Measurements from ENCODE around the gene OR56A1. TPM values are rescaled to one million over a fixed set of nuclear protein-coding genes. Genes with fewer than 3 reads are reported as not detected.
"Not testable (repeated sequence)": the region's sequence is repeated elsewhere in the genome, so short reads cannot be mapped to it uniquely, and the experiment has no call there.

Gene OR56A1
- total RNA-seq, result not detected

GRCh38 chr11:6030708-6031405 lies at the start of gene OR56A1:
Gene OR56A1, minus strand, starts transcription at chr11:6030758. Its CDS starts 3,066 bp downstream, at chr11:6027692.
- H3K4me3 Mint-ChIP-seq, result no peak within 1 kb of the TSS
- no peaks in the 10 kb centered on the region for H3K9me3 Mint-ChIP-seq
- DNase-seq, result no peak
- H3K36me3 Mint-ChIP-seq, result no peaks in the 10 kb centered on the region
- H3K4me1 Mint-ChIP-seq, result no peaks in the 10 kb centered on the region
- peaks cover 15% of the 10 kb centered on the region for H3K27me3 Mint-ChIP-seq
- H3K27ac Mint-ChIP-seq, result no peak within 1 kb of the TSS

- no peak overlapping the region for H3K27ac Mint-ChIP-seq
- peaks cover 11% of the 10 kb centered on the region for H3K9me3 Mint-ChIP-seq
- no peaks in the 10 kb centered on the region for H3K4me1 Mint-ChIP-seq
- DNase-seq, result no peak
- no peaks in the 10 kb centered on the region for H3K36me3 Mint-ChIP-seq
- H3K4me3 Mint-ChIP-seq, result no peak overlapping the region
- peaks cover 9% of the 10 kb centered on the region for H3K27me3 Mint-ChIP-seq
Observed at GRCh38 chr11:6079463-6079862, 48.9 kb upstream of the OR56A1 start.

GRCh38 chr11:6077723-6078122 lies 47.2 kb upstream of the OR56A1 start:
- no peak for DNase-seq
- H3K27me3 Mint-ChIP-seq, result peaks cover 18% of the 10 kb centered on the region

GRCh38 chr11:6076443-6076842 lies 45.9 kb upstream of the OR56A1 start:
- H3K27me3 Mint-ChIP-seq, result peaks cover 18% of the 10 kb centered on the region
- H3K9me3 Mint-ChIP-seq, DNase-seq, H3K4me1 Mint-ChIP-seq, H3K36me3 Mint-ChIP-seq, H3K27ac Mint-ChIP-seq, H3K4me3 Mint-ChIP-seq: not testable (repeated sequence)

More at GRCh38 chr11:6077723-6078122, 47.2 kb upstream of the OR56A1 start:
- no peaks in the 10 kb centered on the region for H3K4me1 Mint-ChIP-seq
- H3K9me3 Mint-ChIP-seq, result peaks cover 9% of the 10 kb centered on the region
- no peaks in the 10 kb centered on the region for H3K36me3 Mint-ChIP-seq
- no peak overlapping the region for H3K4me3 Mint-ChIP-seq
- no peak overlapping the region for H3K27ac Mint-ChIP-seq

GRCh38 chr11:6067502-6067901 lies 36.9 kb upstream of the OR56A1 start:
- Mint-ChIP-seq H3K27ac (no peak overlapping the region), H3K9me3 (no peaks in the 10 kb centered on the region), H3K4me1 (no peaks in the 10 kb centered on the region)

GRCh38 chr11:6062691-6063358 lies 32.3 kb upstream of the OR56A1 start:
- no peaks in the 10 kb centered on the region for H3K36me3 Mint-ChIP-seq

More at GRCh38 chr11:6067502-6067901, 36.9 kb upstream of the OR56A1 start:
- Mint-ChIP-seq H3K4me3 (no peak overlapping the region), H3K36me3 (no peaks in the 10 kb centered on the region), H3K27me3 (peaks cover 11% of the 10 kb centered on the region)
- DNase-seq, result no peak

GRCh38 chr11:6061475-6061874 lies 30.9 kb upstream of the OR56A1 start:
- Mint-ChIP-seq H3K4me1 (no peaks in the 10 kb centered on the region), H3K36me3 (no peaks in the 10 kb centered on the region), H3K27me3 (peaks cover 11% of the 10 kb centered on the region), H3K27ac (no peak overlapping the region), H3K9me3 (no peaks in the 10 kb centered on the region), H3K4me3 (no peak overlapping the region)
- DNase-seq, result no peak

More at GRCh38 chr11:6062691-6063358, 32.3 kb upstream of the OR56A1 start:
- Mint-ChIP-seq H3K27ac (no peak overlapping the region), H3K27me3 (peaks cover 14% of the 10 kb centered on the region), H3K4me3 (no peak overlapping the region), H3K9me3 (no peaks in the 10 kb centered on the region), H3K4me1 (no peaks in the 10 kb centered on the region)
- DNase-seq, result no peak

- Mint-ChIP-seq H3K27me3 (peaks cover 14% of the 10 kb centered on the region), H3K4me1 (no peaks in the 10 kb centered on the region), H3K9me3 (no peaks in the 10 kb centered on the region), H3K27ac (no peak overlapping the region), H3K4me3 (no peak overlapping the region), H3K36me3 (no peaks in the 10 kb centered on the region)
- no peak for DNase-seq
Observed at GRCh38 chr11:6057452-6057851, 26.9 kb upstream of the OR56A1 start.

- H3K27ac Mint-ChIP-seq, result no peak overlapping the region
- DNase-seq, result no peak
- peaks cover 24% of the 10 kb centered on the region for H3K27me3 Mint-ChIP-seq
- H3K9me3 Mint-ChIP-seq, result no peaks in the 10 kb centered on the region
- H3K4me1 Mint-ChIP-seq, result no peaks in the 10 kb centered on the region
- H3K4me3 Mint-ChIP-seq, result no peak overlapping the region
- no peaks in the 10 kb centered on the region for H3K36me3 Mint-ChIP-seq
Observed at GRCh38 chr11:6055569-6055968, 25.0 kb upstream of the OR56A1 start.

GRCh38 chr11:6052374-6052773 lies 21.8 kb upstream of the OR56A1 start:
- no peaks in the 10 kb centered on the region for H3K4me1 Mint-ChIP-seq
- no peak overlapping the region for H3K27ac Mint-ChIP-seq

GRCh38 chr11:6040874-6041273 lies 10.3 kb upstream of the OR56A1 start:
- DNase-seq, result no peak
- Mint-ChIP-seq H3K4me3 (no peak overlapping the region), H3K27ac (no peak overlapping the region), H3K4me1 (no peaks in the 10 kb centered on the region), H3K27me3 (peaks cover 12% of the 10 kb centered on the region), H3K9me3 (no peaks in the 10 kb centered on the region), H3K36me3 (no peaks in the 10 kb centered on the region)

More at GRCh38 chr11:6052374-6052773, 21.8 kb upstream of the OR56A1 start:
- H3K27me3 Mint-ChIP-seq, result peaks cover 20% of the 10 kb centered on the region
- H3K4me3 Mint-ChIP-seq, result no peak overlapping the region
- H3K36me3 Mint-ChIP-seq, result no peaks in the 10 kb centered on the region
- DNase-seq, result no peak
- no peaks in the 10 kb centered on the region for H3K9me3 Mint-ChIP-seq

- H3K36me3 Mint-ChIP-seq, result no peaks in the 10 kb centered on the region
- no peaks in the 10 kb centered on the region for H3K4me1 Mint-ChIP-seq
- no peak overlapping the region for H3K27ac Mint-ChIP-seq
- H3K4me3 Mint-ChIP-seq, result no peak overlapping the region
- H3K27me3 Mint-ChIP-seq, result peaks cover 17% of the 10 kb centered on the region
- H3K9me3 Mint-ChIP-seq, result no peaks in the 10 kb centered on the region
- DNase-seq, result no peak
Observed at GRCh38 chr11:6027501-6027900, 3.1 kb downstream of the OR56A1 start.

- Mint-ChIP-seq H3K36me3 (no peaks in the 10 kb centered on the region), H3K9me3 (no peaks in the 10 kb centered on the region), H3K4me1 (no peaks in the 10 kb centered on the region), H3K4me3 (no peak overlapping the region), H3K27me3 (peaks cover 17% of the 10 kb centered on the region), H3K27ac (no peak overlapping the region)
- DNase-seq, result no peak
Observed at GRCh38 chr11:6025056-6025455, 5.5 kb downstream of the OR56A1 start.

- H3K36me3 Mint-ChIP-seq, result no peaks in the 10 kb centered on the region
- no peak overlapping the region for H3K4me3 Mint-ChIP-seq
- no peaks in the 10 kb centered on the region for H3K9me3 Mint-ChIP-seq
- no peaks in the 10 kb centered on the region for H3K4me1 Mint-ChIP-seq
- H3K27me3 Mint-ChIP-seq, result peaks cover 27% of the 10 kb centered on the region
- DNase-seq, result no peak
- no peak overlapping the region for H3K27ac Mint-ChIP-seq
Observed at GRCh38 chr11:6022956-6023355, 7.6 kb downstream of the OR56A1 start.

GRCh38 chr11:6013042-6013441 lies 17.5 kb downstream of the OR56A1 start:
- no peaks in the 10 kb centered on the region for H3K4me1 Mint-ChIP-seq
- peaks cover 11% of the 10 kb centered on the region for H3K9me3 Mint-ChIP-seq
- DNase-seq, result no peak
- H3K4me3 Mint-ChIP-seq, result no peak overlapping the region
- no peak overlapping the region for H3K27ac Mint-ChIP-seq
- peaks cover 34% of the 10 kb centered on the region for H3K27me3 Mint-ChIP-seq
- H3K36me3 Mint-ChIP-seq, result no peaks in the 10 kb centered on the region
